H9 (cell line): ENCODE measurements around the gene WDR89. TPM values are rescaled to one million over a fixed set of nuclear protein-coding genes. Genes with fewer than 3 reads are reported as not detected.

Source experiments
- DNase-seq: peaks from one replicate; pipeline ENCODE4 v3.0.0-alpha.2; 2017
- H2AFZ ChIP-seq: one replicate; pipeline ENCODE4 v1.6.1; 2013; ENCODE audit warnings: mild to moderate bottlenecking, low read length, control low read depth, moderate library complexity
- H2AK5ac ChIP-seq: 2 replicates; pipeline ENCODE4 v1.6.1; 2013; ENCODE audit warnings: low read length, control low read depth, mixed read lengths; ENCODE audit not compliant: insufficient read length
- H2BK120ac ChIP-seq: one replicate; pipeline ENCODE4 v1.6.1; 2013; ENCODE audit warnings: low read depth, mild to moderate bottlenecking, low read length, control low read depth, inconsistent platforms; ENCODE audit not compliant: poor library complexity, severe bottlenecking
- H2BK12ac ChIP-seq: 2 replicates; pipeline ENCODE4 v1.6.1; 2013; ENCODE audit warnings: low read length, control low read depth, mixed read lengths, low read depth; ENCODE audit not compliant: insufficient read length
- H2BK15ac ChIP-seq: 2 replicates; pipeline ENCODE4 v1.6.1; 2013; ENCODE audit warnings: low read depth, low read length, control low read depth
- H2BK20ac ChIP-seq: one replicate; pipeline ENCODE4 v1.6.1; 2013; ENCODE audit warnings: low read depth, mild to moderate bottlenecking, low read length, control low read depth, inconsistent platforms; ENCODE audit not compliant: poor library complexity, severe bottlenecking
- H2BK5ac ChIP-seq: 2 replicates; pipeline ENCODE4 v1.6.1; 2013; ENCODE audit warnings: low read length, control low read depth, mixed read lengths; ENCODE audit not compliant: insufficient read length
- H3K14ac ChIP-seq: 2 replicates; pipeline ENCODE4 v1.6.1; 2013; ENCODE audit warnings: low read length, control low read depth; ENCODE audit not compliant: insufficient read depth
- H3K18ac ChIP-seq: 2 replicates; pipeline ENCODE4 v1.6.1; 2013; ENCODE audit warnings: low read depth, mild to moderate bottlenecking, mixed read lengths, low read length, control low read depth; ENCODE audit not compliant: insufficient read length
- H3K23ac ChIP-seq: 2 replicates; pipeline ENCODE4 v1.6.1; 2013; ENCODE audit warnings: low read length, control low read depth, mixed read lengths, low read depth; ENCODE audit not compliant: insufficient read length
- H3K23me2 ChIP-seq: 2 replicates; pipeline ENCODE4 v1.6.1; 2013; ENCODE audit warnings: low read depth, mild to moderate bottlenecking, mixed read lengths, low read length, control low read depth; ENCODE audit not compliant: insufficient read length, poor library complexity, severe bottlenecking
- H3K27ac ChIP-seq: 2 replicates; pipeline ENCODE4 v1.5.1; 2013; ENCODE audit warnings: low read length, control low read depth, mixed read lengths, low read depth; ENCODE audit not compliant: insufficient read length
- H3K27me3 ChIP-seq: 2 replicates; pipeline ENCODE4 v1.6.1; 2013; ENCODE audit warnings: low read length, control low read depth, inconsistent platforms; ENCODE audit not compliant: insufficient read depth
- H3K4ac ChIP-seq: 2 replicates; pipeline ENCODE4 v1.6.1; 2013; ENCODE audit warnings: low read depth, mild to moderate bottlenecking, control low read depth, inconsistent platforms, low read length, moderate library complexity
- H3K4me1 ChIP-seq: 2 replicates; pipeline ENCODE4 v1.6.1; 2013; ENCODE audit warnings: low read length, control low read depth, inconsistent platforms; ENCODE audit not compliant: insufficient read depth
- H3K4me2 ChIP-seq: 2 replicates; pipeline ENCODE4 v1.6.1; 2013; ENCODE audit warnings: low read length, control low read depth, mixed read lengths; ENCODE audit not compliant: insufficient read length, insufficient read depth
- H3K56ac ChIP-seq: 2 replicates; pipeline ENCODE4 v1.6.1; 2013; ENCODE audit warnings: low read depth, mild to moderate bottlenecking, mixed read lengths, low read length, control low read depth; ENCODE audit not compliant: insufficient read length
- H3K79me1 ChIP-seq: 2 replicates; pipeline ENCODE4 v1.6.1; 2013; ENCODE audit warnings: low read depth, mild to moderate bottlenecking, moderate library complexity, low read length, control low read depth, inconsistent platforms; ENCODE audit not compliant: insufficient read depth, poor library complexity, severe bottlenecking
- H3K79me2 ChIP-seq: 2 replicates; pipeline ENCODE4 v1.6.1; 2013; ENCODE audit warnings: low read length, control low read depth, inconsistent platforms; ENCODE audit not compliant: insufficient read depth
- H3K9ac ChIP-seq: 2 replicates; pipeline ENCODE4 v1.6.1; 2013; ENCODE audit warnings: low read length, control low read depth, mixed read lengths; ENCODE audit not compliant: insufficient read length; ENCODE audit errors: extremely low read depth
- H3K9me3 ChIP-seq: one replicate; pipeline ENCODE4 v1.6.1; 2013; ENCODE audit warnings: low read depth, low read length, inconsistent platforms; ENCODE audit not compliant: control insufficient read depth
- H3T11ph ChIP-seq: one replicate; pipeline ENCODE4 v1.6.1; 2013; ENCODE audit warnings: mild to moderate bottlenecking, low read length, control low read depth, inconsistent platforms
- H4K20me1 ChIP-seq: one replicate; pipeline ENCODE4 v1.6.1; 2013; ENCODE audit not compliant: control insufficient read depth, insufficient read length, insufficient read depth
- H4K5ac ChIP-seq: 2 replicates; pipeline ENCODE4 v1.6.1; 2013; ENCODE audit warnings: low read depth, mild to moderate bottlenecking, mixed read lengths, low read length, control low read depth; ENCODE audit not compliant: insufficient read length
- H4K8ac ChIP-seq: replicated peaks from 2 replicates; pipeline ENCODE4 v1.6.1; 2013; ENCODE audit warnings: low read length, control low read depth, mixed read lengths, low read depth; ENCODE audit not compliant: insufficient read length
- H4K91ac ChIP-seq: 2 replicates; pipeline ENCODE4 v1.6.1; 2013; ENCODE audit warnings: low read depth, mild to moderate bottlenecking, moderate library complexity, mixed read lengths, low read length, control low read depth; ENCODE audit not compliant: insufficient read length
- H3K27ac Mint-ChIP-seq, 3 experiments: 2 replicates in 2 of 3; 3 replicates in 1 of 3; pipeline ENCODE4 v1.8.0; 2020 to 2021; ENCODE audit warnings: mixed read lengths in 3 of 3, mild to moderate bottlenecking in 1 of 3, moderate library complexity in 1 of 3
- H3K27me3 Mint-ChIP-seq: 2 replicates; pipeline ENCODE4 v1.8.0; 2021; ENCODE audit warnings: low read depth, mild to moderate bottlenecking, moderate library complexity, mixed read lengths
- H3K36me3 Mint-ChIP-seq, 3 experiments: 2 replicates in 2 of 3; 3 replicates in 1 of 3; pipeline ENCODE4 v1.8.0; 2020 to 2021; ENCODE audit warnings: low read depth in 3 of 3, mixed read lengths in 3 of 3; ENCODE audit not compliant: insufficient read depth in 1 of 3
- H3K4me1 Mint-ChIP-seq, 2 experiments: 2 replicates each; pipeline ENCODE4 v1.8.0; 2020; ENCODE audit warnings: mixed read lengths in 2 of 2
- H3K4me3 Mint-ChIP-seq, 2 experiments: 2 replicates in 1 of 2; 3 replicates in 1 of 2; pipeline ENCODE4 v1.8.0; 2020 to 2021; ENCODE audit warnings: mild to moderate bottlenecking in 2 of 2, mixed read lengths in 2 of 2, moderate library complexity in 1 of 2
- H3K9me3 Mint-ChIP-seq, 2 experiments: 2 replicates in 1 of 2; 3 replicates in 1 of 2; pipeline ENCODE4 v1.8.0; 2020; ENCODE audit warnings: mild to moderate bottlenecking in 2 of 2, mixed read lengths in 2 of 2, moderate library complexity in 1 of 2
- CTCF ChIP-seq: fragments of 200-600 bp; sonication (generic); conservative IDR thresholded peaks from 3 replicates; pipeline ENCODE4 v1.8.0; 2021; ENCODE audit warnings: antibody characterized with exemption, mild to moderate bottlenecking
- WGBS: extraction: QIAGEN DNeasy Blood & Tissue Kit; methylation state at CpG from one replicate; pipeline ENCODE4 v1.1.7; 2013; ENCODE audit warnings: missing lambda C conversion rate, low lambda C conversion rate, mixed read lengths; ENCODE audit not compliant: insufficient read length; ENCODE audit errors: extremely low coverage; 5-methylcytosine and 5-hydroxymethylcytosine counted together
- total RNA-seq: library from RNA; stranded (reverse); gene quantifications from 2 replicates; pipeline ENCODE4 v1.2.1, GENCODE V29; 2021

The WDR89 gene
- total RNA-seq, 1 experiment from 2014 or later = 24.0 TPM

- Mint-ChIP-seq H3K4me3 (no peak overlapping the region), H3K27me3 (no peaks in the 10 kb centered on the region; the same call in 1 of the 2 replicates), H3K27ac (no peak overlapping the region), H3K4me1 (no peaks in the 10 kb centered on the region; a peak in 1 of 4 replicates), H3K36me3 (no peaks in the 10 kb centered on the region), H3K9me3 (no peaks in the 10 kb centered on the region)
- no peaks in the 10 kb centered on the region for H3K4me1 ChIP-seq
- no peak overlapping the region for H4K5ac ChIP-seq
- no peaks in the 10 kb centered on the region for H3K79me1 ChIP-seq
- no peaks in the 10 kb centered on the region for H4K20me1 ChIP-seq
- H3K9me3 ChIP-seq = no peaks in the 10 kb centered on the region
- no peak overlapping the region for H2BK15ac ChIP-seq
- H3K4me2 ChIP-seq = no peak overlapping the region
- H2BK5ac ChIP-seq = no peak overlapping the region
- no peak overlapping the region for H2BK20ac ChIP-seq
- H3K18ac ChIP-seq = no peak overlapping the region
- H3K56ac ChIP-seq = no peak overlapping the region
- H3K27ac ChIP-seq = no peak overlapping the region
- H3K23ac ChIP-seq = no peak overlapping the region
- H3K9ac ChIP-seq = no peak overlapping the region
- H3K79me2 ChIP-seq = no peaks in the 10 kb centered on the region
- TF ChIP-seq CTCF = no peak
- no peak overlapping the region for H3K4ac ChIP-seq
- H4K8ac ChIP-seq = no peak overlapping the region
- H3T11ph ChIP-seq = no peak overlapping the region
- no CpG with 5 or more reads among the region's 5 CpGs for WGBS
- H3K27me3 ChIP-seq = no peaks in the 10 kb centered on the region
- no peak overlapping the region for H3K14ac ChIP-seq
- no peak for DNase-seq
- no peak overlapping the region for H2AFZ ChIP-seq
- no peak overlapping the region for H2AK5ac ChIP-seq
- no peaks in the 10 kb centered on the region for H3K23me2 ChIP-seq
- no peak overlapping the region for H2BK12ac ChIP-seq
- no peak overlapping the region for H4K91ac ChIP-seq
- H2BK120ac ChIP-seq = no peak overlapping the region
Observed at GRCh38 chr14:63673255-63673654, 31.6 kb upstream of the WDR89 start.
